ENCODE results near the gene MYH6. TPM values are rescaled to one million over a fixed set of nuclear protein-coding genes. Genes with fewer than 3 reads are reported as not detected.

Gene MYH6
- total and polyA plus RNA-seq, 2 donors (not counting 1 experiment from before 2014, with no cell fraction given): not detected

- no peaks in the 10 kb centered on the region for H3K79me2 ChIP-seq (ENCODE audit: control insufficient read depth, insufficient read depth, low read length)
- Mint-ChIP-seq H3K4me3 (no peak overlapping the region), H3K27me3 (peaks cover 35% of the 10 kb centered on the region), H3K27ac (no peak overlapping the region), H3K9me3 (ENCODE audit: insufficient read depth) (no peaks in the 10 kb centered on the region), H3K4me1 (no peaks in the 10 kb centered on the region)
- no peak for TF ChIP-seq CTCF (IDR thresholded peaks at IDR 0.05)
- no peak for TF ChIP-seq EZH2 (IDR thresholded peaks at IDR 0.05; ENCODE audit: borderline replicate concordance, insufficient read depth, low read depth, low read length, poor library complexity, severe bottlenecking)
- no peak for ATAC-seq (ENCODE audit: low read depth)
- no peak for DNase-seq
- H3K4me3 ChIP-seq (ENCODE audit: control extremely low read depth in 1 of 5, extremely low read depth in 1 of 5, insufficient read depth in 1 of 5, low read depth in 2 of 5, low read length in 4 of 5): no peak overlapping the region
- no peaks in the 10 kb centered on the region for H4K20me1 ChIP-seq (ENCODE audit: control insufficient read depth, insufficient read depth, low read length, poor library complexity, severe bottlenecking)
- intact Hi-C loops (cut with micrococcal nuclease): no loop called here
- H3K4me1 ChIP-seq (ENCODE audit: control insufficient read depth in 2 of 2, insufficient read depth in 2 of 2, low read length in 2 of 2): no peaks in the 10 kb centered on the region
- H3K36me3 ChIP-seq (replicated peaks in 1 of 2; ENCODE audit: control extremely low read depth in 1 of 2, control insufficient read depth in 1 of 2, extremely low read depth in 1 of 2, insufficient read depth in 2 of 2, low read length in 1 of 2): no peaks in the 10 kb centered on the region
- H2AFZ ChIP-seq (ENCODE audit: insufficient read depth, low read depth, low read length, poor library complexity, severe bottlenecking): no peak overlapping the region
- no peak overlapping the region for H3K4me2 ChIP-seq (replicated peaks; ENCODE audit: low read depth, low read length, poor library complexity, severe bottlenecking)
- H3K9me3 ChIP-seq (ENCODE audit: control extremely low read depth in 1 of 3, control insufficient read depth in 2 of 3, insufficient read depth in 1 of 3, low read length in 2 of 3): no peaks in the 10 kb centered on the region
- 89% methylated on average over 9 of the region's 10 CpGs for WGBS (ENCODE audit: insufficient coverage)
- CTCF ChIA-PET: no interaction called here
- no peak overlapping the region for H3K27ac ChIP-seq (ENCODE audit: low read length in 2 of 2)
- POLR2A ChIA-PET: no interaction called here
- no peak overlapping the region for H3K9ac ChIP-seq (ENCODE audit: low read length)
- H3K27me3 ChIP-seq (replicated peaks in 1 of 4; ENCODE audit: control extremely low read depth in 1 of 4, control insufficient read depth in 3 of 4, insufficient read depth in 4 of 4, low read length in 3 of 4): peaks cover 0 to 2% (median 0%) of the 10 kb centered on the region in 4 experiments
These were observed 24.9 kb upstream of the MYH6 start for GRCh38 chr14:23432946-23433345.

- Histone ChIP-seq H3K4me2 (replicated peaks; ENCODE audit: low read depth, low read length, poor library complexity, severe bottlenecking) (no peak overlapping the region), H3K9ac (ENCODE audit: low read length) (no peak overlapping the region), H3K36me3 (replicated peaks in 1 of 2; ENCODE audit: control extremely low read depth in 1 of 2, control insufficient read depth in 1 of 2, extremely low read depth in 1 of 2, insufficient read depth in 2 of 2, low read length in 1 of 2) (no peaks in the 10 kb centered on the region), H3K27ac (ENCODE audit: low read length in 2 of 2) (no peak overlapping the region), H3K27me3 (replicated peaks in 1 of 4; ENCODE audit: control extremely low read depth in 1 of 4, control insufficient read depth in 3 of 4, insufficient read depth in 4 of 4, low read length in 3 of 4) (peaks cover 0 to 2% (median 0%) of the 10 kb centered on the region in 4 experiments), H4K20me1 (ENCODE audit: control insufficient read depth, insufficient read depth, low read length, poor library complexity, severe bottlenecking) (no peaks in the 10 kb centered on the region), H3K4me1 (ENCODE audit: control insufficient read depth in 2 of 2, insufficient read depth in 2 of 2, low read length in 2 of 2) (no peaks in the 10 kb centered on the region), H2AFZ (ENCODE audit: insufficient read depth, low read depth, low read length, poor library complexity, severe bottlenecking) (no peak overlapping the region), H3K79me2 (ENCODE audit: control insufficient read depth, insufficient read depth, low read length) (no peaks in the 10 kb centered on the region), H3K9me3 (ENCODE audit: control extremely low read depth in 1 of 3, control insufficient read depth in 2 of 3, insufficient read depth in 1 of 3, low read length in 2 of 3) (no peaks in the 10 kb centered on the region), H3K4me3 (ENCODE audit: control extremely low read depth in 1 of 5, extremely low read depth in 1 of 5, insufficient read depth in 1 of 5, low read depth in 2 of 5, low read length in 4 of 5) (no peak overlapping the region)
- no peak overlapping the region for H3K4me3 Mint-ChIP-seq
- H3K27me3 Mint-ChIP-seq: peaks cover 34% of the 10 kb centered on the region
- DNase-seq (no peak), ATAC-seq (ENCODE audit: low read depth) (no peak)
- ChIA-PET POLR2A (no interaction called here), CTCF (no interaction called here)
- intact Hi-C loops (cut with micrococcal nuclease): no loop called here
- TF ChIP-seq EZH2 (IDR thresholded peaks at IDR 0.05; ENCODE audit: borderline replicate concordance, insufficient read depth, low read depth, low read length, poor library complexity, severe bottlenecking): no peak
- TF ChIP-seq CTCF (IDR thresholded peaks at IDR 0.05): no peak
- no peak overlapping the region for H3K27ac Mint-ChIP-seq
- WGBS (ENCODE audit: insufficient coverage): 95% methylated on average over 14 of the region's 17 CpGs
- H3K9me3 Mint-ChIP-seq (ENCODE audit: insufficient read depth): no peaks in the 10 kb centered on the region
- H3K4me1 Mint-ChIP-seq: no peaks in the 10 kb centered on the region
These were observed 24.2 kb upstream of the MYH6 start for GRCh38 chr14:23432102-23432925.
